SH-SY5Y (cell line): ENCODE measurements around the gene ZAR1L.

Experiments used
- GATA2 ChIP-seq: IDR thresholded peaks from 2 replicates; pipeline ENCODE4 v1.6.1; 2011; ENCODE audit warnings: mild to moderate bottlenecking, low read depth, low read length
- GATA3 ChIP-seq: IDR thresholded peaks from 2 replicates; pipeline ENCODE4 v1.6.1; 2011; ENCODE audit warnings: low read depth, mild to moderate bottlenecking, low read length, moderate library complexity

- TF ChIP-seq GATA2 (no peak), GATA3 (no peak)
Measured at GRCh38 chr13:32277839-32278238, 37.3 kb downstream of the ZAR1L start.
